ENCODE results near the gene KIRREL2.

- TF ChIP-seq EZH2 (IDR thresholded peaks at IDR 0.05; ENCODE audit: borderline replicate concordance, insufficient read depth, low read depth, low read length, poor library complexity, severe bottlenecking) = no peak
- no peak for TF ChIP-seq CTCF (IDR thresholded peaks at IDR 0.05)
Observed at GRCh38 chr19:35843676-35844481, 12.8 kb upstream of the KIRREL2 start.

Measured in B cell (primary cell).